HCT116 (cell line): ENCODE data around the gene RIMS4. TPM values are rescaled to one million over a fixed set of nuclear protein-coding genes. Genes with fewer than 3 reads are reported as not detected.

Source experiments
- ATAC-seq: fragments of 200-7000 bp; cut with Tn5 transposase; 2 replicates; pipeline ENCODE4 v1.9.1; 2020; ENCODE audit warnings: mild to moderate bottlenecking, moderate library complexity
- BruUV-seq: library from RNA; stranded (reverse); fragments of 400-500 nt; replicated peaks from 2 replicates; lab custom pipeline; 2021; lab: Mats Ljungman, UMichigan
- CTCF ChIA-PET: fragments of 300-600 bp; sonication (Branson Sonifier 250); formaldehyde crosslinking; loops from one replicate; lab custom pipeline; 2021; ENCODE audit warnings: antibody characterized with exemption; lab: Charles Lee
- POLR2A ChIA-PET: fragments of 300-600, 350-600 bp; sonication (Branson Sonifier 250); formaldehyde crosslinking; loops from one replicate; lab custom pipeline; 2021; ENCODE audit warnings: antibody characterized with exemption; lab: Charles Lee
- RAD21 ChIA-PET, 2 experiments: fragments of 300-600 bp; sonication (Branson Sonifier 250); formaldehyde crosslinking; loops; one replicate each; lab custom pipeline; 2023; ENCODE audit warnings: low total read pairs in 2 of 2; ENCODE audit not compliant: uncharacterized antibody in 2 of 2, unreplicated experiment in 2 of 2, low non-redundant PET in 1 of 2; lab: Charles Lee
- DNase-seq: peaks from one replicate; pipeline ENCODE4 v3.0.0-alpha.2; 2010; ENCODE audit warnings: low read depth, low spot score
- H2AFZ ChIP-seq: fragments of 200-600 bp; shearing (Covaris generic), sonication (generic); 2 replicates; pipeline ENCODE4 v1.6.1; 2017; ENCODE audit warnings: low read depth, mixed run types, mixed read lengths, antibody characterized with exemption, low read length; ENCODE audit not compliant: poor library complexity, severe bottlenecking
- H3K27ac ChIP-seq: 2 replicates; pipeline ENCODE4 v1.5.1; 2012; ENCODE audit warnings: low read depth, low read length
- H3K27me3 ChIP-seq: fragments of 200-600 bp; sonication (generic); 2 replicates; pipeline ENCODE4 v1.6.1; 2016; ENCODE audit warnings: mixed run types, low read length, mixed read lengths; ENCODE audit not compliant: insufficient read depth
- H3K36me3 ChIP-seq, 2 experiments: fragments of 200-500 bp in 1 of 2; fragments of 200-600 bp in 1 of 2; sonication (Bioruptor generic) in 1 of 2; sonication (generic) in 1 of 2; 2 replicates each; pipeline versions ENCODE4 v1.5.1 to v1.6.1; 2014 to 2016; ENCODE audit warnings: low read length in 2 of 2, inconsistent platforms in 1 of 2, mixed read lengths in 1 of 2, mixed run types in 1 of 2; ENCODE audit not compliant: insufficient read depth in 2 of 2, control insufficient read depth in 1 of 2
- H3K4me1 ChIP-seq, 2 experiments: fragments of 200-600 bp in 1 of 2; sonication (generic) in 1 of 2; 2 replicates each; pipeline versions ENCODE4 v1.5.1 to v1.6.1; 2012 to 2017; ENCODE audit warnings: low read length in 2 of 2, inconsistent platforms in 1 of 2, mild to moderate bottlenecking in 1 of 2, mixed read lengths in 1 of 2, mixed run types in 1 of 2, moderate library complexity in 1 of 2; ENCODE audit not compliant: insufficient read depth in 2 of 2, control insufficient read depth in 1 of 2
- H3K4me2 ChIP-seq: fragments of 200-600 bp; sonication (generic); 2 replicates; pipeline ENCODE4 v1.6.1; 2017; ENCODE audit warnings: mixed run types, low read length, mixed read lengths
- H3K4me3 ChIP-seq, 2 experiments: fragments of 200-600 bp in 1 of 2; sonication (generic) in 1 of 2; replicated peaks in 1 of 2; 2 replicates each; pipeline ENCODE4 v1.5.1; 2011 to 2016; ENCODE audit warnings: low read length in 2 of 2, control low read depth in 1 of 2, low read depth in 1 of 2, mild to moderate bottlenecking in 1 of 2, mixed read lengths in 1 of 2, mixed run types in 1 of 2
- H3K79me2 ChIP-seq: fragments of 200-600 bp; sonication (generic); 2 replicates; pipeline ENCODE4 v1.6.1; 2017; ENCODE audit warnings: mild to moderate bottlenecking, mixed run types, low read length, moderate library complexity, mixed read lengths; ENCODE audit not compliant: insufficient read depth
- H3K9ac ChIP-seq: fragments of 200-600 bp; sonication (generic); 2 replicates; pipeline ENCODE4 v1.6.1; 2016; ENCODE audit warnings: low read length, mixed read lengths
- H3K9me2 ChIP-seq: fragments of 200-600 bp; sonication (generic), shearing (Covaris generic); 2 replicates; pipeline ENCODE4 v1.6.1; 2017; ENCODE audit warnings: mixed run types, mild to moderate bottlenecking, moderate library complexity; ENCODE audit not compliant: insufficient read depth
- H3K9me3 ChIP-seq, 2 experiments: fragments of 200-500 bp in 1 of 2; fragments of 200-600 bp in 1 of 2; sonication (Bioruptor generic) in 1 of 2; sonication (generic) in 1 of 2; 2 replicates each; pipeline ENCODE4 v1.6.1; 2014 to 2017; ENCODE audit warnings: low read length in 2 of 2, mixed read lengths in 2 of 2, inconsistent platforms in 1 of 2, low read depth in 1 of 2, mild to moderate bottlenecking in 1 of 2, mixed run types in 1 of 2, moderate library complexity in 1 of 2; ENCODE audit not compliant: control insufficient read depth in 1 of 2, insufficient read depth in 1 of 2
- H4K20me1 ChIP-seq: fragments of 200-600 bp; sonication (generic), shearing (Covaris generic); 2 replicates; pipeline ENCODE4 v1.6.1; 2017; ENCODE audit warnings: mixed run types, mild to moderate bottlenecking, moderate library complexity; ENCODE audit not compliant: insufficient read depth
- CBX3 ChIP-seq: IDR thresholded peaks from 2 replicates; pipeline ENCODE4 v1.6.1; 2012; ENCODE audit warnings: low read depth
- EGR1 ChIP-seq: IDR thresholded peaks from 2 replicates; pipeline ENCODE4 v1.6.1; 2012; ENCODE audit warnings: low read depth
- EZH2phosphoT487 ChIP-seq: fragments of 200-600 bp; IDR thresholded peaks from 2 replicates; pipeline ENCODE4 v1.6.1; 2018; ENCODE audit warnings: antibody characterized with exemption, borderline replicate concordance
- POLR2AphosphoS5 ChIP-seq: IDR thresholded peaks from 2 replicates; pipeline ENCODE4 v1.6.1; 2011; ENCODE audit warnings: mild to moderate bottlenecking, low read depth, low read length, moderate library complexity
- SIN3A ChIP-seq: IDR thresholded peaks from 2 replicates; pipeline ENCODE4 v1.6.1; 2012; ENCODE audit warnings: low read depth
- SP1 ChIP-seq: IDR thresholded peaks from 2 replicates; pipeline ENCODE4 v1.6.1; 2012; ENCODE audit warnings: low read depth
- ZFX ChIP-seq: fragments of 450-650 bp; IDR thresholded peaks from 2 replicates; pipeline ENCODE4 v1.6.1; 2017
- intact Hi-C: fragments of 100-400 bp; cut with micrococcal nuclease; formaldehyde crosslinking; loops from 2 replicates; pipeline ENCODE4 v1.10.0; 2022
- total RNA-seq: library from RNA; stranded (reverse); gene quantifications from one replicate; pipeline ENCODE4 v1.2.1, GENCODE V29; 2021; ENCODE audit not compliant: unreplicated experiment
- TF ChIP-seq, protein P1 (sequence below): IDR thresholded peaks from 2 replicates; pipeline ENCODE4 v1.6.1; 2012; ENCODE audit warnings: low read depth
- TF ChIP-seq, protein P2 (sequence below): IDR thresholded peaks from 2 replicates; pipeline ENCODE4 v1.6.1; 2012

Gene RIMS4
- total RNA-seq, 1 experiment from 2014 or later, result 0.05 TPM

DNA sequence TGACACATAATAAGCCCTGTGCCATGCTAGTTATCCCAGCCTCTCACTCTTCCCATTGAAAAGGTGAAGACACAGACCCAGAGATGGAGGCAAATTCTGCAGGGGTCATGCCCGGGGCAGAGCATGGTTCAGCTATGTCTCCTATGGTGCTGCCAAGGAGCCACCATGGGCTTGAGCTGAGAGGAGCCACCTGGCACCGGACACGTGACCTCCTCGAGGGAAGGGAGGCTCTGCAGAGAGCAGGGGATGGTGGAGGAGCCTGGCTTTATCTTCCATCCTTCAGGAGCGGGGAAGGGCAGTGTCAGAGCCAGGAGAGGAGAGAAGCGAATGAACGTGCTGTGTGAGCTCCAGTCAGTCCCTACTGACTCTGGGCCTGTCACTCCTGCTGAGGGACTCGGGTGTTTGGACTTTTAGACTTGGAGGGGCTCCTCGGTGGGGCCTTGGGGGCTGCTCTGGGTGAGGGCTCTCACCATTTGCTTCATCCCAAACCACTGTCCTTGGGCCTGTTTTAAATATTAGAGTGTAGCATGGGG is 106.3 kb downstream of the RIMS4 start (continued):
- no peak for TF ChIP-seq EGR1
- TF ChIP-seq EZH2phosphoT487, result no peak
- TF ChIP-seq, protein P1, sequence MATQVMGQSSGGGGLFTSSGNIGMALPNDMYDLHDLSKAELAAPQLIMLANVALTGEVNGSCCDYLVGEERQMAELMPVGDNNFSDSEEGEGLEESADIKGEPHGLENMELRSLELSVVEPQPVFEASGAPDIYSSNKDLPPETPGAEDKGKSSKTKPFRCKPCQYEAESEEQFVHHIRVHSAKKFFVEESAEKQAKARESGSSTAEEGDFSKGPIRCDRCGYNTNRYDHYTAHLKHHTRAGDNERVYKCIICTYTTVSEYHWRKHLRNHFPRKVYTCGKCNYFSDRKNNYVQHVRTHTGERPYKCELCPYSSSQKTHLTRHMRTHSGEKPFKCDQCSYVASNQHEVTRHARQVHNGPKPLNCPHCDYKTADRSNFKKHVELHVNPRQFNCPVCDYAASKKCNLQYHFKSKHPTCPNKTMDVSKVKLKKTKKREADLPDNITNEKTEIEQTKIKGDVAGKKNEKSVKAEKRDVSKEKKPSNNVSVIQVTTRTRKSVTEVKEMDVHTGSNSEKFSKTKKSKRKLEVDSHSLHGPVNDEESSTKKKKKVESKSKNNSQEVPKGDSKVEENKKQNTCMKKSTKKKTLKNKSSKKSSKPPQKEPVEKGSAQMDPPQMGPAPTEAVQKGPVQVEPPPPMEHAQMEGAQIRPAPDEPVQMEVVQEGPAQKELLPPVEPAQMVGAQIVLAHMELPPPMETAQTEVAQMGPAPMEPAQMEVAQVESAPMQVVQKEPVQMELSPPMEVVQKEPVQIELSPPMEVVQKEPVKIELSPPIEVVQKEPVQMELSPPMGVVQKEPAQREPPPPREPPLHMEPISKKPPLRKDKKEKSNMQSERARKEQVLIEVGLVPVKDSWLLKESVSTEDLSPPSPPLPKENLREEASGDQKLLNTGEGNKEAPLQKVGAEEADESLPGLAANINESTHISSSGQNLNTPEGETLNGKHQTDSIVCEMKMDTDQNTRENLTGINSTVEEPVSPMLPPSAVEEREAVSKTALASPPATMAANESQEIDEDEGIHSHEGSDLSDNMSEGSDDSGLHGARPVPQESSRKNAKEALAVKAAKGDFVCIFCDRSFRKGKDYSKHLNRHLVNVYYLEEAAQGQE, result no peak

DNA sequence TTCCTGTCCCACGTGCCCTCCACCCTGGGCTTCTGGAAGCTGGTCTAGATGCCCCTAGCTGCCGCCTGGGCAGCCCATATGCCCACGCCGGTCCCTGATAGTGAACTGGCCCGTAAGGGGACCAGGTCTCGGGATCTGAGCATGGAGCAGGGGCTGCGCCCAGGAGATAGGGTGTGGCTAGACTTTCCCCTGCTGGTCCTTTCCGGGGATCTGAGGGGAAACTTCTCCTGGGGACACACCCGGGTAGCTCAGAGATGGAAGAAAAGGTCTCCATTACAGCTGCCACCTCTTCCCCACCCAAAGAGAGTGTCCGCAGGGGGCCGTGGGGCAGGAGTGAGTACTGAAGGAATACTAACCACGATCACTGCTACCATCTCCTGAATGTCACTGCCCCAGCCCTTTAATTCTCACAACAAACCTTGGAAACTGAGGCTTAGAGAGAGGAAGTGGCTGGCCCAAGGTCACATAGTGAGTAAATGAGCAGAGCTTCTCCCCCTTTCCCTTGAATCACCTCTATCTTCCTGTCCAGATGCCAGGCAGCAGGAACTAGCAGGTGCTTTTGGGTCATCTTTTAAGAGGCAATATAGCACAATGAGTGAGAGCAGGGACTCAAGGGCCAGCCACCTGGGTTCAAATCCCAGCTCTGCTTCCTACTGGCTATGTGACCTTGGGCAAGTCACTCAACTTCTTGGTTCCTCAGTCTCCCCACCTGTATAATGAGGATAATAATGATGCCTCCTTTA is 107.0 kb downstream of the RIMS4 start:
- Histone ChIP-seq H3K4me3 (no peak overlapping the region), H3K9ac (no peak overlapping the region), H3K36me3 (no peaks in the 10 kb centered on the region), H3K9me2 (no peaks in the 10 kb centered on the region), H3K27me3 (no peaks in the 10 kb centered on the region), H2AFZ (no peak overlapping the region), H3K4me2 (no peak overlapping the region), H3K79me2 (no peaks in the 10 kb centered on the region)
- POLR2A ChIA-PET, result no interaction called here
- no peak for DNase-seq
- BruUV-seq, result no TSS peak
- RAD21 ChIA-PET, result no interaction called here
- intact Hi-C loops, result no loop called here
- no peak for ATAC-seq
- TF ChIP-seq SP1, result no peak
- TF ChIP-seq ZFX, result no peak
- TF ChIP-seq CBX3, result no peak
- TF ChIP-seq, protein P2, sequence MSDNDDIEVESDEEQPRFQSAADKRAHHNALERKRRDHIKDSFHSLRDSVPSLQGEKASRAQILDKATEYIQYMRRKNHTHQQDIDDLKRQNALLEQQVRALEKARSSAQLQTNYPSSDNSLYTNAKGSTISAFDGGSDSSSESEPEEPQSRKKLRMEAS, result no peak
- TF ChIP-seq POLR2AphosphoS5, result no peak
- TF ChIP-seq SIN3A, result no peak
- TF ChIP-seq, all 23 proteins: peak for 0
- Histone ChIP-seq H3K4me1 (peaks cover 11 to 20% of the 10 kb centered on the region in 2 experiments; a peak in 3 of 4 replicates), H4K20me1 (no peaks in the 10 kb centered on the region), H3K27ac (no peak overlapping the region), H3K9me3 (no peaks in the 10 kb centered on the region)
- CTCF ChIA-PET, result no interaction called here
